Panc1 (cell line): ENCODE measurements around the gene MREG. TPM values are rescaled to one million over a fixed set of nuclear protein-coding genes. Genes with fewer than 3 reads are reported as not detected.

Source experiments
- ATAC-seq: fragments of 200-7000 bp; cut with Tn5 transposase; 2 replicates; pipeline ENCODE4 v1.9.1; 2020; ENCODE audit warnings: mild to moderate bottlenecking, moderate library complexity
- BruUV-seq: library from RNA; stranded (reverse); fragments of 400-500 nt; replicated peaks from 2 replicates; lab custom pipeline; 2021; lab: Mats Ljungman, UMichigan
- CTCF ChIA-PET: fragments of 300-600 bp; sonication (Branson Sonifier 250); formaldehyde crosslinking; loops from one replicate; lab custom pipeline; 2022; ENCODE audit warnings: antibody characterized with exemption; lab: Charles Lee
- POLR2A ChIA-PET: fragments of 300-600 bp; sonication (Branson Sonifier 250); formaldehyde crosslinking; loops from one replicate; lab custom pipeline; 2022; ENCODE audit warnings: antibody characterized with exemption; lab: Charles Lee
- DNase-seq: peaks from one replicate; pipeline ENCODE4 v3.0.0-alpha.2; 2010; ENCODE audit warnings: low read depth, low spot score
- H3K27ac ChIP-seq: 2 replicates; pipeline ENCODE4 v1.5.1; 2011; ENCODE audit warnings: mild to moderate bottlenecking, low read length, inconsistent platforms
- H3K27me3 ChIP-seq: fragments of 200-500 bp; sonication (Bioruptor generic); 2 replicates; pipeline ENCODE4 v1.6.0; 2014; ENCODE audit warnings: low read length, inconsistent platforms; ENCODE audit not compliant: control insufficient read depth, insufficient read depth
- H3K36me3 ChIP-seq: fragments of 200-500 bp; sonication (Bioruptor generic); 2 replicates; pipeline ENCODE4 v1.5.1; 2014; ENCODE audit warnings: inconsistent platforms, mild to moderate bottlenecking, low read length, moderate library complexity; ENCODE audit not compliant: control insufficient read depth, insufficient read depth
- H3K4me1 ChIP-seq: 2 replicates; pipeline ENCODE4 v1.5.1; 2011; ENCODE audit warnings: inconsistent platforms, mild to moderate bottlenecking, low read length, moderate library complexity; ENCODE audit not compliant: control insufficient read depth, insufficient read depth
- H3K4me3 ChIP-seq, 2 experiments: 2 replicates each; pipeline ENCODE4 v1.5.1; 2011 to 2012; ENCODE audit warnings: low read depth in 2 of 2, low read length in 2 of 2, mild to moderate bottlenecking in 2 of 2, inconsistent platforms in 1 of 2, moderate library complexity in 1 of 2
- H3K9me3 ChIP-seq: fragments of 200-500 bp; sonication (Bioruptor generic); 2 replicates; pipeline ENCODE4 v1.5.1; 2014; ENCODE audit warnings: low read depth, mild to moderate bottlenecking, inconsistent platforms, low read length, moderate library complexity; ENCODE audit not compliant: control insufficient read depth, insufficient read depth
- POLR2AphosphoS5 ChIP-seq: IDR thresholded peaks from 2 replicates; pipeline ENCODE4 v1.6.1; 2012; ENCODE audit warnings: mild to moderate bottlenecking, low read depth, low read length, moderate library complexity
- SIN3A ChIP-seq: IDR thresholded peaks from 2 replicates; pipeline ENCODE4 v1.6.1; 2012; ENCODE audit warnings: low read depth, mild to moderate bottlenecking, low read length, moderate library complexity, borderline replicate concordance; ENCODE audit not compliant: insufficient read depth
- TCF7L2 ChIP-seq: IDR thresholded peaks from 2 replicates; pipeline ENCODE4 v1.6.1; 2011; ENCODE audit warnings: mild to moderate bottlenecking, low read depth, low read length, inconsistent platforms
- in situ Hi-C: cut with HindIII; loops from 2 replicates; pipeline ENCODE4 v1.10.0; 2016; ENCODE audit warnings: low sequenced_read_pairs, low pct_unique_long_range_greater_than_20kb
- intact Hi-C: fragments of 100-400 bp; cut with micrococcal nuclease; formaldehyde crosslinking; loops from one replicate; pipeline ENCODE4 v1.10.0; 2022; ENCODE audit not compliant: unreplicated experiment
- total RNA-seq: library from RNA; stranded (reverse); gene quantifications from one replicate; pipeline ENCODE4 v1.2.1, GENCODE V29; 2021; ENCODE audit not compliant: unreplicated experiment
- TF ChIP-seq, protein P1 (sequence below), 2 experiments: IDR thresholded peaks; 2 replicates each; pipeline ENCODE4 v1.6.1; 2011 to 2012; ENCODE audit warnings: low read depth in 2 of 2, control low read depth in 1 of 2, low read length in 1 of 2, mild to moderate bottlenecking in 1 of 2, moderate library complexity in 1 of 2; ENCODE audit not compliant: insufficient read depth in 1 of 2
- TF ChIP-seq, protein P2 (sequence below): fragments of 450-650 bp; IDR thresholded peaks from 2 replicates; pipeline ENCODE4 v1.5.1; 2017; ENCODE audit warnings: mild to moderate bottlenecking

MREG gene
- total RNA-seq, 1 experiment from 2014 or later = 19.2 TPM

DNA sequence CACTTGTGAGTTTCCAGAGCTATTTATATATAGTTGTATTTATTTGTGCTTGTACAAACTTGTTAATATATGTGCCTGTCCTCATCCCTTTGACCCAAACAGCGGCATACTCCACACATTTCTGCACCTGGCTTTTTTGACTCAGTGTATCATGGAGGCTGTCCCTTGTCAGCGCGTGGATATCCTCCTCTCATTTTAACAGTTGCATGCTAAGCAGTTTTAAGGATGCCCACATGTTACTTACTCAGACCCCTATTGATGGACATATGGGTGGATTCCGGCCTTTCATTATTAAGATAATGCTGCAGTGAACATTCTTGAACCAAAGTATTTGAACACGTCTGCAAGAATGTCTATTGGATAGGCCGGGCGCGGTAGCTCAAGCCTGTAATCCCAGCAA is 655 bp upstream of the MREG start:
- ChIA-PET CTCF (no interaction called here), POLR2A (no interaction called here)
- in situ Hi-C loops (no loop called here), intact Hi-C loops (no loop called here)
- ATAC-seq = no peak
- TF ChIP-seq, protein P1, sequence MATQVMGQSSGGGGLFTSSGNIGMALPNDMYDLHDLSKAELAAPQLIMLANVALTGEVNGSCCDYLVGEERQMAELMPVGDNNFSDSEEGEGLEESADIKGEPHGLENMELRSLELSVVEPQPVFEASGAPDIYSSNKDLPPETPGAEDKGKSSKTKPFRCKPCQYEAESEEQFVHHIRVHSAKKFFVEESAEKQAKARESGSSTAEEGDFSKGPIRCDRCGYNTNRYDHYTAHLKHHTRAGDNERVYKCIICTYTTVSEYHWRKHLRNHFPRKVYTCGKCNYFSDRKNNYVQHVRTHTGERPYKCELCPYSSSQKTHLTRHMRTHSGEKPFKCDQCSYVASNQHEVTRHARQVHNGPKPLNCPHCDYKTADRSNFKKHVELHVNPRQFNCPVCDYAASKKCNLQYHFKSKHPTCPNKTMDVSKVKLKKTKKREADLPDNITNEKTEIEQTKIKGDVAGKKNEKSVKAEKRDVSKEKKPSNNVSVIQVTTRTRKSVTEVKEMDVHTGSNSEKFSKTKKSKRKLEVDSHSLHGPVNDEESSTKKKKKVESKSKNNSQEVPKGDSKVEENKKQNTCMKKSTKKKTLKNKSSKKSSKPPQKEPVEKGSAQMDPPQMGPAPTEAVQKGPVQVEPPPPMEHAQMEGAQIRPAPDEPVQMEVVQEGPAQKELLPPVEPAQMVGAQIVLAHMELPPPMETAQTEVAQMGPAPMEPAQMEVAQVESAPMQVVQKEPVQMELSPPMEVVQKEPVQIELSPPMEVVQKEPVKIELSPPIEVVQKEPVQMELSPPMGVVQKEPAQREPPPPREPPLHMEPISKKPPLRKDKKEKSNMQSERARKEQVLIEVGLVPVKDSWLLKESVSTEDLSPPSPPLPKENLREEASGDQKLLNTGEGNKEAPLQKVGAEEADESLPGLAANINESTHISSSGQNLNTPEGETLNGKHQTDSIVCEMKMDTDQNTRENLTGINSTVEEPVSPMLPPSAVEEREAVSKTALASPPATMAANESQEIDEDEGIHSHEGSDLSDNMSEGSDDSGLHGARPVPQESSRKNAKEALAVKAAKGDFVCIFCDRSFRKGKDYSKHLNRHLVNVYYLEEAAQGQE (IDR thresholded peaks at IDR 0.05; ENCODE audit: insufficient read depth in 1 of 2, low read depth in 2 of 2, low read length in 1 of 2) = no peak
- TF ChIP-seq TCF7L2 = no peak
- no peak for TF ChIP-seq POLR2AphosphoS5
- no peak for TF ChIP-seq SIN3A
- TF ChIP-seq, protein P2, sequence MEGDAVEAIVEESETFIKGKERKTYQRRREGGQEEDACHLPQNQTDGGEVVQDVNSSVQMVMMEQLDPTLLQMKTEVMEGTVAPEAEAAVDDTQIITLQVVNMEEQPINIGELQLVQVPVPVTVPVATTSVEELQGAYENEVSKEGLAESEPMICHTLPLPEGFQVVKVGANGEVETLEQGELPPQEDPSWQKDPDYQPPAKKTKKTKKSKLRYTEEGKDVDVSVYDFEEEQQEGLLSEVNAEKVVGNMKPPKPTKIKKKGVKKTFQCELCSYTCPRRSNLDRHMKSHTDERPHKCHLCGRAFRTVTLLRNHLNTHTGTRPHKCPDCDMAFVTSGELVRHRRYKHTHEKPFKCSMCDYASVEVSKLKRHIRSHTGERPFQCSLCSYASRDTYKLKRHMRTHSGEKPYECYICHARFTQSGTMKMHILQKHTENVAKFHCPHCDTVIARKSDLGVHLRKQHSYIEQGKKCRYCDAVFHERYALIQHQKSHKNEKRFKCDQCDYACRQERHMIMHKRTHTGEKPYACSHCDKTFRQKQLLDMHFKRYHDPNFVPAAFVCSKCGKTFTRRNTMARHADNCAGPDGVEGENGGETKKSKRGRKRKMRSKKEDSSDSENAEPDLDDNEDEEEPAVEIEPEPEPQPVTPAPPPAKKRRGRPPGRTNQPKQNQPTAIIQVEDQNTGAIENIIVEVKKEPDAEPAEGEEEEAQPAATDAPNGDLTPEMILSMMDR = no peak
- no peaks in the 10 kb centered on the region for H3K9me3 ChIP-seq
- peak overlapping the region; percentile 49 for H3K27ac ChIP-seq
- peaks cover 16% of the 10 kb centered on the region for H3K4me1 ChIP-seq
- H3K27me3 ChIP-seq = no peaks in the 10 kb centered on the region
- DNase-seq = no peak
- H3K4me3 ChIP-seq = no peak overlapping the region
- H3K36me3 ChIP-seq = no peaks in the 10 kb centered on the region; the same call in 1 of the 2 replicates
- BruUV-seq = no TSS peak

- H3K4me3 ChIP-seq = peak overlapping the region; percentile 77 to 98
- peak overlapping the region; percentile 84 for H3K27ac ChIP-seq
- ChIA-PET CTCF (interaction anchor here (0.6 to 1.3 kb wide), 2 partner anchors 11 to 62 kb away, joined by 3 to 4 read pairs; no protein-coding TSS in a partner anchor), POLR2A (no interaction called here)
- TF ChIP-seq, protein P1 (IDR thresholded peaks at IDR 0.05; ENCODE audit: insufficient read depth in 1 of 2, low read depth in 2 of 2, low read length in 1 of 2) = no peak
- TF ChIP-seq TCF7L2 = no peak
- ATAC-seq (peak; percentile 11), DNase-seq (no peak)
- BruUV-seq = no TSS peak
- no peaks in the 10 kb centered on the region for H3K27me3 ChIP-seq
- intact Hi-C loops = no loop called here
- H3K4me1 ChIP-seq = peaks cover 16% of the 10 kb centered on the region
- H3K36me3 ChIP-seq = no peaks in the 10 kb centered on the region; the same call in 1 of the 2 replicates
- in situ Hi-C loops = no loop called here
- H3K9me3 ChIP-seq = no peaks in the 10 kb centered on the region
These were observed 596 bp downstream of the MREG start for GRCh38 chr2:216012830-216013079.
